WTC11 (cell line): Measurements from ENCODE around the gene OCEL1. TPM values are rescaled to one million over a fixed set of nuclear protein-coding genes. Genes with fewer than 3 reads are reported as not detected.

ENCODE experiments used
- AFF4 ChIP-seq: sonication (generic); formaldehyde crosslinking; IDR thresholded peaks from 2 replicates; pipeline ENCODE4 v1.8.1; 2023; ENCODE audit warnings: mild to moderate bottlenecking, missing genetic modification reagents, borderline replicate concordance
- ARID4B ChIP-seq: sonication (generic); formaldehyde crosslinking; IDR thresholded peaks from 2 replicates; pipeline ENCODE4 v1.8.0; 2023; ENCODE audit warnings: missing genetic modification reagents, mild to moderate bottlenecking, borderline replicate concordance
- ATF6 ChIP-seq: sonication (generic); formaldehyde crosslinking; IDR thresholded peaks from 2 replicates; pipeline ENCODE4 v1.8.1; 2023; ENCODE audit warnings: mild to moderate bottlenecking, missing genetic modification reagents
- CREB1 ChIP-seq: sonication (generic); formaldehyde crosslinking; IDR thresholded peaks from 2 replicates; pipeline ENCODE4 v1.8.0; 2023; ENCODE audit warnings: mild to moderate bottlenecking, missing genetic modification reagents
- EMX1 ChIP-seq: fragments of 250-450 bp; sonication (Bioruptor Pico); IDR thresholded peaks from 2 replicates; pipeline ENCODE4 v1.8.0; 2021; ENCODE audit warnings: mild to moderate bottlenecking
- ERG ChIP-seq: fragments of 250-450 bp; sonication (Bioruptor Pico); IDR thresholded peaks from 2 replicates; pipeline ENCODE4 v1.8.0; 2021; ENCODE audit warnings: mild to moderate bottlenecking
- FOXP1 ChIP-seq: sonication (generic); formaldehyde crosslinking; IDR thresholded peaks from 2 replicates; pipeline ENCODE4 v1.8.0; 2022; ENCODE audit warnings: missing genetic modification reagents, mild to moderate bottlenecking, moderate library complexity, borderline replicate concordance
- HMGA2 ChIP-seq: fragments of 250-450 bp; sonication (Bioruptor Pico); IDR thresholded peaks from 2 replicates; pipeline ENCODE4 v1.4.0; 2021; ENCODE audit warnings: mild to moderate bottlenecking, moderate library complexity
- IRF1 ChIP-seq: sonication (generic); formaldehyde crosslinking; IDR thresholded peaks from 2 replicates; pipeline ENCODE4 v1.8.0; 2023; ENCODE audit warnings: missing genetic modification reagents
- MAX ChIP-seq: sonication (generic); formaldehyde crosslinking; IDR thresholded peaks from 2 replicates; pipeline ENCODE4 v1.8.0; 2022; ENCODE audit warnings: mild to moderate bottlenecking, missing genetic modification reagents
- MYBL2 ChIP-seq: sonication (generic); formaldehyde crosslinking; IDR thresholded peaks from 2 replicates; pipeline ENCODE4 v1.8.1; 2023; ENCODE audit warnings: mild to moderate bottlenecking, moderate library complexity, missing genetic modification reagents
- NFATC4 ChIP-seq: fragments of 250-450 bp; sonication (Bioruptor Pico); IDR thresholded peaks from 2 replicates; pipeline ENCODE4 v1.9.0; 2021; ENCODE audit warnings: mild to moderate bottlenecking
- NFE2L1 ChIP-seq: sonication (generic); formaldehyde crosslinking; IDR thresholded peaks from 2 replicates; pipeline ENCODE4 v1.8.1; 2023; ENCODE audit warnings: missing genetic modification reagents
- NR1H2 ChIP-seq: sonication (generic); formaldehyde crosslinking; IDR thresholded peaks from 2 replicates; pipeline ENCODE4 v1.9.0; 2021; ENCODE audit warnings: mild to moderate bottlenecking, moderate library complexity, missing genetic modification reagents
- RORB ChIP-seq: fragments of 250-450 bp; sonication (Bioruptor Pico); IDR thresholded peaks from 2 replicates; pipeline ENCODE4 v1.9.0; 2021; ENCODE audit warnings: mild to moderate bottlenecking
- SMAD4 ChIP-seq: sonication (generic); formaldehyde crosslinking; IDR thresholded peaks from 2 replicates; pipeline ENCODE4 v1.8.0; 2022; ENCODE audit warnings: mild to moderate bottlenecking, missing genetic modification reagents
- SP1 ChIP-seq: sonication (generic); formaldehyde crosslinking; conservative IDR thresholded peaks from 2 replicates; pipeline ENCODE4 v1.8.1; 2022; ENCODE audit warnings: missing genetic modification reagents
- STAT6 ChIP-seq: sonication (generic); formaldehyde crosslinking; conservative IDR thresholded peaks from 2 replicates; pipeline ENCODE4 v1.8.1; 2023; ENCODE audit warnings: mild to moderate bottlenecking, low read depth, missing genetic modification reagents, moderate library complexity
- USF1 ChIP-seq: sonication (generic); formaldehyde crosslinking; IDR thresholded peaks from 2 replicates; pipeline ENCODE4 v1.8.0; 2022; ENCODE audit warnings: mild to moderate bottlenecking, missing genetic modification reagents
- ZNF138 ChIP-seq: sonication (generic); formaldehyde crosslinking; conservative IDR thresholded peaks from 2 replicates; pipeline ENCODE4 v1.8.1; 2022; ENCODE audit warnings: mild to moderate bottlenecking, moderate library complexity, missing genetic modification reagents
- ZNF416 ChIP-seq: fragments of 250-450 bp; sonication (Bioruptor Pico); IDR thresholded peaks from 2 replicates; pipeline ENCODE4 v1.9.0; 2021; ENCODE audit warnings: mild to moderate bottlenecking, inconsistent platforms
- ZNF671 ChIP-seq: fragments of 250-450 bp; sonication (Bioruptor Pico); IDR thresholded peaks from 2 replicates; pipeline ENCODE4 v1.8.0; 2021; ENCODE audit warnings: mild to moderate bottlenecking
- total RNA-seq: library from RNA; stranded (reverse); gene quantifications from 3 replicates; pipeline ENCODE4 v1.2.3, GENCODE V29; 2021

Gene OCEL1
- total RNA-seq, 1 experiment from 2014 or later = 34.0 TPM

GRCh38 chr19:17226002-17226933 is at the start of gene OCEL1 (continued):
- TF ChIP-seq ARID4B (CRISPR knock-in tag) (no peak), EMX1 (CRISPR knock-in tag) (no peak), CREB1 (no peak), NFATC4 (CRISPR knock-in tag) (no peak), USF1 (CRISPR knock-in tag) (peak; percentile 11; the same call in 1 of the 2 replicates), ERG (CRISPR knock-in tag) (no peak), HMGA2 (CRISPR knock-in tag) (no peak), NR1H2 (CRISPR knock-in tag) (no peak), ZNF138 (CRISPR knock-in tag) (no peak), NFE2L1 (CRISPR knock-in tag) (0 out of 2 replicates have a peak, but pooled peaks have one; percentile 58), FOXP1 (CRISPR knock-in tag) (0 out of 2 replicates have a peak, but pooled peaks have one; percentile 39), STAT6 (CRISPR knock-in tag) (no peak), MAX (CRISPR knock-in tag) (0 out of 2 replicates have a peak, but pooled peaks have one; percentile 51), SP1 (CRISPR knock-in tag) (peak; percentile 88), ZNF671 (CRISPR knock-in tag) (no peak), SMAD4 (no peak), ZNF416 (CRISPR knock-in tag) (no peak), RORB (CRISPR knock-in tag) (no peak), ATF6 (CRISPR knock-in tag) (no peak), MYBL2 (CRISPR knock-in tag) (0 out of 2 replicates have a peak, but pooled peaks have one; percentile 24), AFF4 (CRISPR knock-in tag) (no peak), IRF1 (no peak)
